IPS DF 6.9 (cell line): ENCODE results near the gene HERC3.

Experiments
- DNase-seq: peaks from one replicate; pipeline ENCODE4 v3.0.0-alpha.2; 2013; ENCODE audit warnings: low read depth, low spot score
- H3K27ac ChIP-seq: one replicate; pipeline ENCODE4 v1.5.1; 2013; ENCODE audit warnings: low read length, control low read depth
- H3K27me3 ChIP-seq: 2 replicates; pipeline ENCODE4 v1.6.1; 2013; ENCODE audit warnings: mild to moderate bottlenecking, low read length; ENCODE audit not compliant: control insufficient read depth, insufficient read depth
- H3K36me3 ChIP-seq: 2 replicates; pipeline ENCODE4 v1.6.1; 2013; ENCODE audit warnings: low read length; ENCODE audit not compliant: control insufficient read depth, insufficient read depth
- H3K4me1 ChIP-seq: 2 replicates; pipeline ENCODE4 v1.6.1; 2013; ENCODE audit warnings: low read length; ENCODE audit not compliant: control insufficient read depth, insufficient read depth
- H3K4me3 ChIP-seq: 2 replicates; pipeline ENCODE4 v1.5.1; 2013; ENCODE audit warnings: mild to moderate bottlenecking, low read length
- H3K9me3 ChIP-seq: 2 replicates; pipeline ENCODE4 v1.6.1; 2013; ENCODE audit warnings: low read length, inconsistent platforms; ENCODE audit not compliant: control insufficient read depth, insufficient read depth
- WGBS: extraction: QIAGEN DNeasy Blood & Tissue Kit; methylation state at CpG from one replicate; pipeline ENCODE4 v1.1.7; 2013; ENCODE audit warnings: mixed read lengths, missing lambda C conversion rate; ENCODE audit not compliant: insufficient read length, insufficient coverage; 5-methylcytosine and 5-hydroxymethylcytosine counted together

Gene HERC3

GRCh38 chr4:88730811-88731210 is 138.5 kb downstream of the HERC3 start:
- no peak for DNase-seq
- no CpG with 5 or more reads among the region's 5 CpGs for WGBS
- no peak overlapping the region for H3K4me3 ChIP-seq
- H3K9me3 ChIP-seq = no peaks in the 10 kb centered on the region
- no peaks in the 10 kb centered on the region for H3K27me3 ChIP-seq
- no peak overlapping the region for H3K27ac ChIP-seq
- peaks cover 15% of the 10 kb centered on the region for H3K36me3 ChIP-seq
- H3K4me1 ChIP-seq = no peaks in the 10 kb centered on the region

- Histone ChIP-seq H3K27me3 (no peaks in the 10 kb centered on the region), H3K4me1 (no peaks in the 10 kb centered on the region), H3K27ac (no peak overlapping the region), H3K4me3 (no peak overlapping the region), H3K36me3 (peaks cover 15% of the 10 kb centered on the region), H3K9me3 (no peaks in the 10 kb centered on the region)
- no peak for DNase-seq
- WGBS = no CpG with 5 or more reads among the region's 4 CpGs
Observed at GRCh38 chr4:88731381-88731780, 139.1 kb downstream of the HERC3 start.

DNA sequence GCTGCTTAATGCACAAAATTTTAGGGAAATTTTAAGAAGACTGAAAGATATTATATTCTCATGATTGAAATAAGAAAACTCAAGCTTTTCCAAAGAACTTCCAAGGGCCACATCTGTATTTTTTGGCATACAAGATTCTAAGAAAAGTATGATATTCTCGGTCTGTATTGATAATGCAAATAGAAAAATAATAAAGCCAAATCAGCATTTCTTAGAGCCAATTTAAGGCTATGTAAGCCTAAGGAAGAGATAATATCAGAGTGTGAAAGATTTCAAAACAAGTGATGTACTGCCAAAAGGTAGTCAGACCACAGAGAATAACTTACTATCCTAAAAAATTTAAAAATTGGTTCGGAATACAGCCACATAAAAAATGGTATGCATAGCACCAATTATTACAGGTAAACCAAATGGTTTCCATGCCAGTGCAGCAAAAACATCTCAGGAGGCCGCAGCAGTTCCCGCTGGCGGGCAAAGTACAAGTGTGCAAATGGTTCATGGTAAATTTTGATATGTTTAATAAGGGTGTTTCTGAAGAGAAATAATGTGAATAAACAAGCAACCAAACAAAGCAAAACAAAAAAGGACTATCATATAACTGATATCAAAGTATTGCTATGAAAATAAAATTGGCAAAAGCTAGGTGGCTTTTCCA is 140.6 kb downstream of the HERC3 start:
- H3K4me1 ChIP-seq = no peaks in the 10 kb centered on the region
- WGBS = no CpG with 5 or more reads among the region's 5 CpGs
- no peak overlapping the region for H3K27ac ChIP-seq
- H3K9me3 ChIP-seq = no peaks in the 10 kb centered on the region
- peaks cover 11% of the 10 kb centered on the region for H3K36me3 ChIP-seq
- H3K27me3 ChIP-seq = no peaks in the 10 kb centered on the region
- no peak for DNase-seq
- H3K4me3 ChIP-seq = no peak overlapping the region

- no CpG with 5 or more reads among the region's 3 CpGs for WGBS
- H3K27me3 ChIP-seq = no peaks in the 10 kb centered on the region
- no peak overlapping the region for H3K4me3 ChIP-seq
- H3K27ac ChIP-seq = no peak overlapping the region
- H3K36me3 ChIP-seq = peaks cover 6% of the 10 kb centered on the region; the same call in 1 of the 2 replicates
- 0 out of 2 replicates have a peak, but pooled peaks cover 3% of the 10 kb centered on the region for H3K4me1 ChIP-seq
- no peaks in the 10 kb centered on the region for H3K9me3 ChIP-seq
- no peak for DNase-seq
Observed at GRCh38 chr4:88734403-88734949, 142.2 kb downstream of the HERC3 start.

GRCh38 chr4:88735564-88735963 is 143.3 kb downstream of the HERC3 start:
- 0 out of 2 replicates have a peak, but pooled peaks cover 3% of the 10 kb centered on the region for H3K4me1 ChIP-seq
- WGBS = no CpG with 5 or more reads among the region's 1 CpG
- no peaks in the 10 kb centered on the region for H3K9me3 ChIP-seq
- no peak overlapping the region for H3K4me3 ChIP-seq
- peaks cover 6% of the 10 kb centered on the region; the same call in 1 of the 2 replicates for H3K36me3 ChIP-seq
- no peaks in the 10 kb centered on the region for H3K27me3 ChIP-seq
- no peak for DNase-seq
- no peak overlapping the region for H3K27ac ChIP-seq

DNA sequence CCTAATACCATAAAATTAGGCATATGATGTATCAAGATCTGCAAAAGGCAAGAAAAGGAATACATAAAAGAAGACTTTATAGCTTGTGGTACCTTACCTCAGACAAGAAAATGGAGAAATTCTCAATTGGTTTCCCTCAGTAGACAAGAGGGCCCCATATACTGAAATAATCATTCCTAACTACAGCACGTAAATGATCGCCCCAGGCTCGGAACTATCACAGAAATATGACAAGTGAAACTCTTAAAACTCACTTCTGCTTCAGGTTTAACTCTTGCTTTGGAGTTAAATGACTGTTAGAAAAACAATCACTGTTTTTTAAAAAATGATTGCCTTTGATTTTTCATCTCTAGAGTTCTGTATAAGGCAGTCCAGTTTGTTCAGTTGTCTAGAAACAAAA is 144.0 kb downstream of the HERC3 start:
- Histone ChIP-seq H3K27me3 (no peaks in the 10 kb centered on the region), H3K9me3 (no peaks in the 10 kb centered on the region), H3K36me3 (peaks cover 2% of the 10 kb centered on the region; the same call in 1 of the 2 replicates), H3K4me3 (no peak overlapping the region), H3K27ac (no peak overlapping the region), H3K4me1 (0 out of 2 replicates have a peak, but pooled peaks cover 3% of the 10 kb centered on the region)
- no CpG with 5 or more reads among the region's 3 CpGs for whole genome bisulfite sequencing
- no peak for DNase-seq

- Histone ChIP-seq H3K27ac (no peak overlapping the region), H3K4me3 (no peak overlapping the region), H3K4me1 (0 out of 2 replicates have a peak, but pooled peaks cover 3% of the 10 kb centered on the region), H3K9me3 (no peaks in the 10 kb centered on the region), H3K36me3 (peaks cover 2% of the 10 kb centered on the region; the same call in 1 of the 2 replicates), H3K27me3 (no peaks in the 10 kb centered on the region)
- no peak for DNase-seq
- no CpG with 5 or more reads among the region's 14 CpGs for WGBS
Observed at GRCh38 chr4:88737307-88737941, 145.1 kb downstream of the HERC3 start.

GRCh38 chr4:88738180-88738579 is 145.9 kb downstream of the HERC3 start:
- no peak for DNase-seq
- Histone ChIP-seq H3K4me3 (no peak overlapping the region), H3K36me3 (peaks cover 2% of the 10 kb centered on the region; the same call in 1 of the 2 replicates), H3K9me3 (no peaks in the 10 kb centered on the region), H3K4me1 (0 out of 2 replicates have a peak, but pooled peaks cover 3% of the 10 kb centered on the region), H3K27ac (no peak overlapping the region), H3K27me3 (no peaks in the 10 kb centered on the region)
- WGBS = no CpG with 5 or more reads among the region's 4 CpGs

DNA sequence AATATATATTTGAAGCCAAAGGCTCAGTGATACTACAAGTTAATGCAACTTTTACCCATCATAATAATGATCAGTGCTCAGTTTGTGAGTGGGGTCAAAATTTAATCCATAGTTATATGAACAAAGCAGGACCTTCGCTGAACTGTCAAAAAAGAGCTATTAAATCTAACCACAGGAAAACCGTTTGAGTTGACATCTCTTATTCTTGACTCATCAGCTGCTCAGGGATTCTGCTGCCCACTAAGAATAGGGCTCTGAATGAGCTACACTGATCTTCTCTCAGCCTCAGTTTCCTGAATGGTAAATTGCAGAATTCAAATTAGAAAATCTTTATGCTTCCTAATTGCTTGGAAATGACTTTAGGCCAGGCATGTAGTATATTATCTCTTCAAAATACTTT is 150.3 kb downstream of the HERC3 start:
- Histone ChIP-seq H3K4me3 (no peak overlapping the region), H3K36me3 (no peaks in the 10 kb centered on the region), H3K4me1 (0 out of 2 replicates have a peak, but pooled peaks cover 3% of the 10 kb centered on the region), H3K27ac (no peak overlapping the region), H3K9me3 (no peaks in the 10 kb centered on the region), H3K27me3 (no peaks in the 10 kb centered on the region)
- WGBS = no CpG with 5 or more reads among the region's 2 CpGs
- no peak for DNase-seq

DNA sequence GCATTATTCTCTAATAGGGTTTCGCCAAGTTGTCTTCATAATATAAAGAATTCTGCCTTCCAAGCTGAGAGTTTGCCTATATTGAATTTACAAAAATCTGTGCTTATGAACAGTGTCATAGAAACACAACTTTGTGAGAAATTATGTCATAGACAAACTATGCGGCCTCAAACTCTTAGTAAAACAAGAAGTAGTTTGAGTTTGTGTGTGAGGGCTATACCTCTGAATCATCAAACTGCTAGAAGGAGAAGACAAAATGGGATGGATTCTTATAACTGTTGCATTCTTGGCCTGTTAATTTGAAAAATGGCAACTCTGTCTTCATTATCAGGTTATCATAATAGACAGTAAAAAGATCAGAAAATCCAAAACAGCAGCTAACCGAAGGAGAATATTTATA is 151.4 kb downstream of the HERC3 start:
- Histone ChIP-seq H3K4me3 (no peak overlapping the region), H3K36me3 (peaks cover 6% of the 10 kb centered on the region; the same call in 1 of the 2 replicates), H3K27ac (no peak overlapping the region), H3K4me1 (no peaks in the 10 kb centered on the region), H3K9me3 (no peaks in the 10 kb centered on the region), H3K27me3 (no peaks in the 10 kb centered on the region)
- no peak for DNase-seq
- WGBS = no CpG with 5 or more reads among the region's 3 CpGs
